NCI-H2227 (cell line): ENCODE results near the gene SAMD4A.

ENCODE experiments used
- DNase-seq: peaks from one replicate; lab custom pipeline; 2025; ENCODE audit not compliant: unreplicated experiment; lab: John Stamatoyannopoulos, UW

SAMD4A gene

DNA sequence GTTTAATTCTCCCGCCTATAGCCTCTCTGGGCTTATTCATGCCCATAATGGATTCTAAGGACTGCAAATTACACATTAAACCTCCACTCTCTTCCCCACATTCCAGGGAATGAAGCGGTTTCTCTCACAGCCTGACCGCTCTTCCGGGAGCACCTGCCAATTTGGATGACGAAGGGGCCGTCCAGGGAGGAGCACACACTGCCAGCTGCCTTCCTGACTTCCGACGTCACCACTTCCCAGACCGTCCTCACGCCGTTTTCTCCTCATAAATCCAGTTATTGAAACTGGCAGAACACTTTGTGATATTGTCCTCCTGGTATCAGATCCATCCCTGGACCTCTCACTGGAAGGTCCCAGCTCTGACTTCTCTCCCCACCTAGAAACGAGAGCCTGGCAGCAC, 248.1 kb downstream of the SAMD4A start:
- peak; percentile 50 for DNase-seq

DNA sequence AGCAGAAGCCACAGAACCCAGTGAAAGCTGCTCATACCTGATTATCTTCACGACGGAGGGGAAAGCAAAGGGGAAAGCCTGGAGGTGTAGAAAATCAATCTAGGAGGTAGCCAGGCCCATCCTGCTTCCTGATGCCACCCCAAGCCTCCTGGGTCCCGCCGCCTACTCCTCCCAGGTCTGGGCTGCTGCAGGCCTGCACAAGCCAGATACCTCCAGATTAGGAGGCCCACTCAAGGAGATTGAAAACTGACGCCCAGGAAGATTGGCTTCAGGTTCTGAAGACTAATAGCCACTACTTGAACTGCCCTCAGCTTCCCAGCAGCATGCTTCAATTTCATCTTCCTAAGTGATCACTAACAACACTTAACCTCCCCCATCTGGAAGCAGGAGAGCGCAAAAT, 248.6 kb downstream of the SAMD4A start:
- peak; percentile 80 for DNase-seq

GRCh38 chr14:54816450-54816849, 249.5 kb downstream of the SAMD4A start:
- no peak for DNase-seq

DNA sequence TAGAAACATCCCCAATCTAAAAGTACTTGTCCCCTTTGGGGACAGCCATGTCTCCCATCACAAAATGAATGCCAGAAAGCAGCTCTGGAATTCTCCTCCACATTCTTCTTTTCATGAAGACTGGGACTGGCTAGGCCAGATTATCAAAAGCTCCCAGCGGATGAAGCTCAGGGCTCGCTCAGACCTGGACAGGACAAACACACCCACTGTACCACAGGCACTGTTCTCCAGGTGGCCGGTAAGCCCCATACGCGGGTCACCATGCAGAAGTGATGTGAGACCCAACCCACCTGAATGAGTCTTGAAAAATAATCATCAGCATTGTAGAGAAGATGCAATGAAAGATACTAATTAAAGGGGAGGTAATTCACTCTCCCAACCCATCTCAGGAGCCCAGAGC, 250.6 kb downstream of the SAMD4A start:
- DNase-seq: no peak

DNA sequence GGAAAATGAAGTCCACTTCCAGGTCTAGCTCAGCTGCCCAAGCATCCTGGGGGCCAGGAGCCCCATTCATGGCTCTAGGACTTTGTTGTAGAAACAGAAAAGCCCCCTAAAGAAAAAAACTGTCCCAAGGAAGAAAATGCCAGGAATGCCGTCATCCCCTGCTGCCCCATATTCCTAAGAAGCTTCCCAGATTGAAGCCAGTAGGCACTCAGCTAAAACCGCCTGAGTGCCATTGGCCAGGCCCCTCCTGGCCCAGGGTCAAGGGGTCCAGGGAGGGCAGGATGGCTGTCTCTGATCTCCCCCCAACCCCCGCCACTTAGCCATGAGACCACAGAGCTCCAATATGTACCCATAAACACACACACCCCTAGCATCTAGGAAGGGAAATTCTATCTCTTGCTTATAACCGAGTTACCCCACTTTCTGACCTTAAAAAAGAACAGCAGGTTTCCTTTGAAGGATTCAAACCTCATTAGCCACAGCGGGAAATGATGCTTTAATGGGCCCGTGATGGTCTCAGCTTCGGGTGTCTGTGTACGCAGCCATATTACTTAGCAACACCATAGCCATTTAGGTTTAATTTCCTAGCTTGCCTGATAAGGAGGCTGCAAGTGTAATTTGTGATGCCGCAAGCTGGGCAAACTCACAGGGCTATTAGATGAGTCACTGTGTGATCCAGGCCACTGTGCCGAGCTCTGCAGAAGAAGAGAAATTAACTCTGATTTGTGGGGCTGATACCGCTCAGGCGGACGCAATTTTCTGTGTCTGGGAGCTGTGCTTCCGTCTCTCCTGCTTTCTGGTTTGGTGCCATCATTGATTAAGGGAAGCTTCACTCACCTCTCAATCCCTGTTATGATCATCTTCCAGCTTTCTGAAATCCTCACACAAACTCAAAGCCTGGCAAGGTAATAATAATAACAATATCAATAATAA, 251.5 kb downstream of the SAMD4A start:
- peak; percentile 94 for DNase-seq

- no peak for DNase-seq
Observed at GRCh38 chr14:54822685-54823084, 255.8 kb downstream of the SAMD4A start.

GRCh38 chr14:54823757-54824549, 257.0 kb downstream of the SAMD4A start:
- no peak for DNase-seq

DNA sequence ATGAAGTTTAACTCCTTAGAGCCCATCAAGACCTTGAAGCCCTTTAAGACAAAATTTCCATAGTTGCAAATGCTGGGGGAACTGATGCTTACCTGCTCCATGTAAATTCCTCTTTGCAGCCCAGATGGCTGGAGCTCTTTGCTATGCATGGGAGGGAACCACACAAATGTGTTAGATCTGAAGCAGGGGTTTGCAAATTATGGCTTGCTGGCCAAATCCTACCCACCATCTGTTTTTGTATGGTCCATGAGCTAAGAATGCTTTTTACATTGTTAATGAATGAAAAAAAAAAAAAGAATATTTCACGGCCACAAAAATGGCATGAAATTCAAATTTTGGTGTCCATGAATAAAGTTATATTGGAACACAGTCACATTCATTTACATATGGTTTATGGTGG, 261.1 kb downstream of the SAMD4A start:
- DNase-seq: no peak

DNA sequence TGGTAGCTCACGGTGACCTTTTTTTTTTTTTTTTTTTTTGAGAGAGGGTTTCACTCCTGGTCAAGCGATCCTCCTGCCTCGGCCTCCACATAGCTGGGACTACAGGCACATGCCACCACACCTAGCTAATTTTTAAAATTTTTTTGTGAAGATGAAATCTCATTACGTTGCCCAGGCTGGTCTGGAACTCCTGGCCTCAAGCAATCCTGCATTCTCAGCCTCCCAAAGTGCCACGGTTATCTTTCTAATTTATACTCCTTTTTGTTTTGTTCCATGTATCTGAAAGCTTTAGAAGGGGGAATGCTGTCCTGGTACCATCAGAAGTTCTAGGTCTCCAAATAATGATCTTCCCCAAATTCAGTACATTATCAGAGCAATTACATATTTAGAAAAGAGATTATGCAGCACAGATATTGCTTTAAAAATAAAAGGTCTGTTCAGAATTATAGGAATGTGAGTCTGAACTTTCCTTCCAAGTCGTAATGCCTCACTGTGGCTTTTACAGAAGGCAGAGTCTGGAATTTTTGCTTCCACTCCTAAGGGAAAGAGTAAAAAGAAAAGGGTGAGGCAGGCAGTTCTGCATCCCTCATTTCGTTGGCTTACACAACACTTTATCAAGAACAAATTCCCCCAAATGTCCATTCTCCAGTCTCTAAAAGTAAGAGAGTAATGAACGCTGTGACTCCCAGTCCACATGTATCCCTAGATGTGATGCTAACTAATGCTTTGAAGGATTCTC, 262.7 kb downstream of the SAMD4A start:
- DNase-seq: no peak

DNA sequence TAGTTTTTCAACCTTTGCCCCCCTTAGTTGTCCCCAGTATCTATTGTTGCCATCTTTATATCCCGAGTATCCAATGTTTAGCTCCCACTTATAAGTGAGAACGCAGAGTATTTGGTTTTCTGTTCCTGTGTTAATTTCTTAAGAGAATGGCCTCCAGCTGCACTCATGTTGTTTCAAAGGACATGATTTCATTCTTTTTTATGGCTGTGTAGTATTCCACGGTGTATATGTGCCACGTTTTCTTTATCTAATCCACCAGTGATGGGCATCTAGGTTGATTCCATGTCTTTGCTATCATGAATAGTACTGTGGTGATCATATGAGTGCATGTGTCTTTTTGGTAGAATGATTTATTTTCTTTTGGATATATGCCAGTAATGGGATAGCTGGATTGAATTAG, 263.7 kb downstream of the SAMD4A start:
- DNase-seq: no peak

- no peak for DNase-seq
Observed at GRCh38 chr14:54834081-54834480, 267.2 kb downstream of the SAMD4A start.

GRCh38 chr14:54834727-54835126, 267.8 kb downstream of the SAMD4A start:
- no peak for DNase-seq

DNA sequence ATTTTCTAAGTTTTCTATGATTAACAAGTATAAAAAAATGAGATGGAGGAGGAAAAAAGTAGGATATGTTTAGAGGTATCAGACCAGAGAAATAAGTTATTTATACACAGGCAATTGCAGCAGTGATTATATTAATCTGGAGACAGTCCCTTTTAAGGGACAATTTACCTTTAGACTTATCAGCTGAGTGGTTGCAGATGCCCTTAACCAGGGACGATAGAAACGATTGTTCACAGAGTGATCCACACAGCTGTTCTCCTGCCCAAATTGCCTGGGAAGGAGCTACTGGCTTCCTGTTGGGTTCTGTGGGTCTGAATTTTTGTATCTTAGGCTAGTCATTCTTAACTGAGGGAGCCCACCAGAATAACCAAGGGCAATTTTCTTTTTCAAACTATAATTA, 269.3 kb downstream of the SAMD4A start:
- DNase-seq: no peak

DNA sequence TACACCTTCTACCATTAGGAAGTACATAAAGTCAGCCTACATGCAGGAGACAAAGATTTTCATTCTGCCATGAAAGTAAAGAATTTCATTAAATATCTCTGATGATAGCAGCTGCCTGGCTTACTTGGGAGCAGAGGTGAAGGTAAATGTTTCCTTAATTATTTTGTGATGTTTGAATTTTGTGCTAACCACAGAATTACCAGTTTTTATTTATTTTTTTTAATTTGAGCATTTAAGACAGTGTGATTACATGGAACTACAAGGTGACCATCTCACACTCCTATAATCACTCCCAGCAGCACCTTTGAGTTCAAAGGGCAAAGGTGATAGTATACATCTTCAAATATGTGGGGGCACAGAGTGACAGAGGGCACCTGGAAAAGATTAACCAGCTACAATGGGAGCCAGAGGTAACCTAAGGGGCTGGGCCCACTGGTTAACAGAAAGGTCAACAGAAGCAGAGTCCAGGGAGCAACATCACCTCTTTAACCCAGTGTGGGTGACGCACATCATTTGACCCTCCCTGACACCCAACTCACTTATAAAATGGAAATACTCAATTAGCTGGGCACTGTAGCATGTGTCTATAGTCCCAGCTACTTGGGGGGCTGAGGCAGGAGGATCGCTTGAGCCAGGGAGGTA, 270.7 kb downstream of the SAMD4A start:
- DNase-seq: no peak

GRCh38 chr14:54838931-54839512, 272.1 kb downstream of the SAMD4A start:
- DNase-seq: no peak

DNA sequence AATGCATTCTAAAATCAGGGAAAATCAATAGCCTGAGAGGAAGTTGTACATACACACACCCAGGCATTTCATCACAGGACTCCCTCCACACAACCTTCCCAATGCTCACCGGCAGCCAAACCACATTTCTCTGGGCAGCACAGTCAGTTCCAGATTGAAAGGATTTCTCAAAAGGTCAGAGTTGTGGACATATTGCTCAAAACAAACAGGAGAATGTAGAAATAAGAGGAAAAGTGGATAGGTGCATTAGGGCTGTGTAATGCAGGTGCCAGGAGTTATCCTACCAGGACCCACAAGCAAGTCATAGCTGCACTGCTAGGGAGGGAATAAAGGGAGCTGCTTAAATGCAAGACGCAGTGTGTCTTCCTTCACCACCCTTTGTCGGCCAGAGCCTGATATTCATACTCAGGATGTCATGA, 272.8 kb downstream of the SAMD4A start:
- no peak for DNase-seq

GRCh38 chr14:54840336-54840735, 273.4 kb downstream of the SAMD4A start:
- no peak for DNase-seq

- DNase-seq: no peak
Observed at GRCh38 chr14:54840798-54841197, 273.9 kb downstream of the SAMD4A start.
